ENCODE measurements around the gene RXFP1. TPM values are rescaled to one million over a fixed set of nuclear protein-coding genes. Genes with fewer than 3 reads are reported as not detected.

The RXFP1 gene
- total RNA-seq, 1 experiment from 2014 or later, result 0.48 TPM

DNA sequence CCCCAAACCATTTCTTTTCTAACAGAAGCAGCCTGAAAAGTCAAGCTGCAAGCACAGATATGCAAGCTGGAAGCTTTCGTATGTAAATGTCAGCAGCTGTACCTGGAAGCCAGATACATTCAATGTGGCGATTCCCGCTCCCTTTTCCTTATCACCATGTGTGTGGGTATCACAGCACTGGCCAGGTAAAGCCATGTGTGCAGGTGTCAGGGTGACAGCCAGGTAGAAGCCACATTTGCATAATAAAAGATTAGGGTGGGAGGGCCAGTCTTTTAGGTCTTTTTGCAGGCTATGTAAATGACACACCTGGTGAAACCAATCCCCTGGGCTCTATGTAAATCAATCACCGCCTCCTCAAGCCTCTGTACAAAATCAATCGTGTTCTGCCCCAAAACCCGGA lies 50.1 kb downstream of the RXFP1 start (continued):
- TF ChIP-seq, protein P1, sequence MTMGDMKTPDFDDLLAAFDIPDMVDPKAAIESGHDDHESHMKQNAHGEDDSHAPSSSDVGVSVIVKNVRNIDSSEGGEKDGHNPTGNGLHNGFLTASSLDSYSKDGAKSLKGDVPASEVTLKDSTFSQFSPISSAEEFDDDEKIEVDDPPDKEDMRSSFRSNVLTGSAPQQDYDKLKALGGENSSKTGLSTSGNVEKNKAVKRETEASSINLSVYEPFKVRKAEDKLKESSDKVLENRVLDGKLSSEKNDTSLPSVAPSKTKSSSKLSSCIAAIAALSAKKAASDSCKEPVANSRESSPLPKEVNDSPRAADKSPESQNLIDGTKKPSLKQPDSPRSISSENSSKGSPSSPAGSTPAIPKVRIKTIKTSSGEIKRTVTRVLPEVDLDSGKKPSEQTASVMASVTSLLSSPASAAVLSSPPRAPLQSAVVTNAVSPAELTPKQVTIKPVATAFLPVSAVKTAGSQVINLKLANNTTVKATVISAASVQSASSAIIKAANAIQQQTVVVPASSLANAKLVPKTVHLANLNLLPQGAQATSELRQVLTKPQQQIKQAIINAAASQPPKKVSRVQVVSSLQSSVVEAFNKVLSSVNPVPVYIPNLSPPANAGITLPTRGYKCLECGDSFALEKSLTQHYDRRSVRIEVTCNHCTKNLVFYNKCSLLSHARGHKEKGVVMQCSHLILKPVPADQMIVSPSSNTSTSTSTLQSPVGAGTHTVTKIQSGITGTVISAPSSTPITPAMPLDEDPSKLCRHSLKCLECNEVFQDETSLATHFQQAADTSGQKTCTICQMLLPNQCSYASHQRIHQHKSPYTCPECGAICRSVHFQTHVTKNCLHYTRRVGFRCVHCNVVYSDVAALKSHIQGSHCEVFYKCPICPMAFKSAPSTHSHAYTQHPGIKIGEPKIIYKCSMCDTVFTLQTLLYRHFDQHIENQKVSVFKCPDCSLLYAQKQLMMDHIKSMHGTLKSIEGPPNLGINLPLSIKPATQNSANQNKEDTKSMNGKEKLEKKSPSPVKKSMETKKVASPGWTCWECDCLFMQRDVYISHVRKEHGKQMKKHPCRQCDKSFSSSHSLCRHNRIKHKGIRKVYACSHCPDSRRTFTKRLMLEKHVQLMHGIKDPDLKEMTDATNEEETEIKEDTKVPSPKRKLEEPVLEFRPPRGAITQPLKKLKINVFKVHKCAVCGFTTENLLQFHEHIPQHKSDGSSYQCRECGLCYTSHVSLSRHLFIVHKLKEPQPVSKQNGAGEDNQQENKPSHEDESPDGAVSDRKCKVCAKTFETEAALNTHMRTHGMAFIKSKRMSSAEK (CRISPR knock-in tag; IDR thresholded peaks at IDR 0.05; ENCODE audit: borderline replicate concordance), result no peak
- TF ChIP-seq ZNF138 (CRISPR knock-in tag; conservative IDR thresholded peaks at IDR 0.05) (no peak), ZNF263 (CRISPR knock-in tag; IDR thresholded peaks at IDR 0.05; ENCODE audit: low read depth) (no peak), OVOL2 (CRISPR knock-in tag; IDR thresholded peaks at IDR 0.05; ENCODE audit: borderline replicate concordance) (no peak), ATF1 (CRISPR knock-in tag; IDR thresholded peaks at IDR 0.05) (no peak), ZNF416 (CRISPR knock-in tag; IDR thresholded peaks at IDR 0.05) (no peak), ZNF121 (CRISPR knock-in tag; IDR thresholded peaks at IDR 0.05) (peak; percentile 99)
- TF ChIP-seq, protein P2, sequence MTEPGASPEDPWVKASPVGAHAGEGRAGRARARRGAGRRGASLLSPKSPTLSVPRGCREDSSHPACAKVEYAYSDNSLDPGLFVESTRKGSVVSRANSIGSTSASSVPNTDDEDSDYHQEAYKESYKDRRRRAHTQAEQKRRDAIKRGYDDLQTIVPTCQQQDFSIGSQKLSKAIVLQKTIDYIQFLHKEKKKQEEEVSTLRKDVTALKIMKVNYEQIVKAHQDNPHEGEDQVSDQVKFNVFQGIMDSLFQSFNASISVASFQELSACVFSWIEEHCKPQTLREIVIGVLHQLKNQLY (CRISPR knock-in tag; IDR thresholded peaks at IDR 0.05), result no peak
- TF ChIP-seq, protein P3, sequence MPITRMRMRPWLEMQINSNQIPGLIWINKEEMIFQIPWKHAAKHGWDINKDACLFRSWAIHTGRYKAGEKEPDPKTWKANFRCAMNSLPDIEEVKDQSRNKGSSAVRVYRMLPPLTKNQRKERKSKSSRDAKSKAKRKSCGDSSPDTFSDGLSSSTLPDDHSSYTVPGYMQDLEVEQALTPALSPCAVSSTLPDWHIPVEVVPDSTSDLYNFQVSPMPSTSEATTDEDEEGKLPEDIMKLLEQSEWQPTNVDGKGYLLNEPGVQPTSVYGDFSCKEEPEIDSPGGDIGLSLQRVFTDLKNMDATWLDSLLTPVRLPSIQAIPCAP (CRISPR knock-in tag; IDR thresholded peaks at IDR 0.05), result no peak

DNA sequence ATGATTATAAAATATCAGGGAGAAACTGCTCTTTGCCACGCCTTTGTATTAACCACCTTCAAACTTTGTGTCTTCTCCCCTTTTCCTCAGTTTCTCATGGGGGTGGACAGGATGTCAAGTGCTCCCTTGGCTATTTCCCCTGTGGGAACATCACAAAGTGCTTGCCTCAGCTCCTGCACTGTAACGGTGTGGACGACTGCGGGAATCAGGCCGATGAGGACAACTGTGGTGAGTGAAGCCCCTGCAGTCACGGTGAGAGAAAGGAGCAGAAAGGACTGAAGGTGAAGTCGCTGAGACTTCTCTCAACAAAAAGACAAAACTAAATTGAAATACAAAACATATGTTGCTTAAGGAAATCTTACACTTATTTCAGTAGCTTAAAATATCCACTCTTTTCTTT lies 50.9 kb downstream of the RXFP1 start:
- TF ChIP-seq IRF2 (CRISPR knock-in tag; IDR thresholded peaks at IDR 0.05; ENCODE audit: borderline replicate concordance, low read depth), result no peak
- TF ChIP-seq, protein P4, sequence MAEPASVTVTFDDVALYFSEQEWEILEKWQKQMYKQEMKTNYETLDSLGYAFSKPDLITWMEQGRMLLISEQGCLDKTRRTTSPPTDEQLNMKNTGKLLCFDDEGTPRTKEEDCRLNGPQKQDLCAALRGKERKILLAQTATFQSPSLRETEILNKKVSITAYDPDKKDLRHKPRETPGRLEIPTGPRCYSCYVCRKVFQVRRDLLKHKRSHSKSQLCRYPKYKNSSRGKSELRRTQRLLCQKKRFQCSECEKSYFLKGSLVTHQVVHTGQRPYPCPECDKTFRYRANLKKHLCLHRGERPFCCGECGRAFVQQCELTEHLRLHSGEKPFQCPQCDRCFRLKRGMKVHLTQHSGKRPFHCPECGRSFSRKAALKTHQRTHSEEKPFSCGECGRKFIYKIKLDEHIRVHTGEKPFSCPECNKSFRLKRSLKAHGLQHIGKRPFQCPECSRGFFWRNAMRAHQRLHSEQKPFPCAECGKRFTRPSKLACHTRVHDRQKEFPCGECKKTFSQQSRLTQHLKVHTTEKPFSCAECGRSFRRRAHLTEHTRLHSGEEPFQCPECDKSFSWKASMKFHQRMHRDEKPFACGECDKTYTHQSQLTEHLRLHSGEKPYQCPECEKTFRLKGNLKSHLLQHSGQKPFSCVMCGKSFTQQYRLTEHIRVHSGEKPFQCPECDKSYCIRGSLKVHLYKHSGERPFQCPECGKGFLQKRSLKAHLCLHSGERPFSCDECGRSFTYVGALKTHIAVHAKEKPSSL (CRISPR knock-in tag; conservative IDR thresholded peaks at IDR 0.05), result no peak
- no peak for TF ChIP-seq RELA (CRISPR knock-in tag; IDR thresholded peaks at IDR 0.05; ENCODE audit: borderline replicate concordance)
- TF ChIP-seq SMAD4 (CRISPR knock-in tag; IDR thresholded peaks at IDR 0.05), result no peak
- no peak for TF ChIP-seq RORB (CRISPR knock-in tag; IDR thresholded peaks at IDR 0.05)
- no peak for TF ChIP-seq HMGA2 (CRISPR knock-in tag; IDR thresholded peaks at IDR 0.05)
- no peak for TF ChIP-seq SMAD3 (CRISPR knock-in tag; IDR thresholded peaks at IDR 0.05; ENCODE audit: borderline replicate concordance)
- TF ChIP-seq, protein P5, sequence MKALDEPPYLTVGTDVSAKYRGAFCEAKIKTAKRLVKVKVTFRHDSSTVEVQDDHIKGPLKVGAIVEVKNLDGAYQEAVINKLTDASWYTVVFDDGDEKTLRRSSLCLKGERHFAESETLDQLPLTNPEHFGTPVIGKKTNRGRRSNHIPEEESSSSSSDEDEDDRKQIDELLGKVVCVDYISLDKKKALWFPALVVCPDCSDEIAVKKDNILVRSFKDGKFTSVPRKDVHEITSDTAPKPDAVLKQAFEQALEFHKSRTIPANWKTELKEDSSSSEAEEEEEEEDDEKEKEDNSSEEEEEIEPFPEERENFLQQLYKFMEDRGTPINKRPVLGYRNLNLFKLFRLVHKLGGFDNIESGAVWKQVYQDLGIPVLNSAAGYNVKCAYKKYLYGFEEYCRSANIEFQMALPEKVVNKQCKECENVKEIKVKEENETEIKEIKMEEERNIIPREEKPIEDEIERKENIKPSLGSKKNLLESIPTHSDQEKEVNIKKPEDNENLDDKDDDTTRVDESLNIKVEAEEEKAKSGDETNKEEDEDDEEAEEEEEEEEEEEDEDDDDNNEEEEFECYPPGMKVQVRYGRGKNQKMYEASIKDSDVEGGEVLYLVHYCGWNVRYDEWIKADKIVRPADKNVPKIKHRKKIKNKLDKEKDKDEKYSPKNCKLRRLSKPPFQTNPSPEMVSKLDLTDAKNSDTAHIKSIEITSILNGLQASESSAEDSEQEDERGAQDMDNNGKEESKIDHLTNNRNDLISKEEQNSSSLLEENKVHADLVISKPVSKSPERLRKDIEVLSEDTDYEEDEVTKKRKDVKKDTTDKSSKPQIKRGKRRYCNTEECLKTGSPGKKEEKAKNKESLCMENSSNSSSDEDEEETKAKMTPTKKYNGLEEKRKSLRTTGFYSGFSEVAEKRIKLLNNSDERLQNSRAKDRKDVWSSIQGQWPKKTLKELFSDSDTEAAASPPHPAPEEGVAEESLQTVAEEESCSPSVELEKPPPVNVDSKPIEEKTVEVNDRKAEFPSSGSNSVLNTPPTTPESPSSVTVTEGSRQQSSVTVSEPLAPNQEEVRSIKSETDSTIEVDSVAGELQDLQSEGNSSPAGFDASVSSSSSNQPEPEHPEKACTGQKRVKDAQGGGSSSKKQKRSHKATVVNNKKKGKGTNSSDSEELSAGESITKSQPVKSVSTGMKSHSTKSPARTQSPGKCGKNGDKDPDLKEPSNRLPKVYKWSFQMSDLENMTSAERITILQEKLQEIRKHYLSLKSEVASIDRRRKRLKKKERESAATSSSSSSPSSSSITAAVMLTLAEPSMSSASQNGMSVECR (CRISPR knock-in tag; IDR thresholded peaks at IDR 0.05; ENCODE audit: borderline replicate concordance), result no peak
- TF ChIP-seq ZNF396 (CRISPR knock-in tag; IDR thresholded peaks at IDR 0.05; ENCODE audit: borderline replicate concordance), result no peak
- TF ChIP-seq, protein P6, sequence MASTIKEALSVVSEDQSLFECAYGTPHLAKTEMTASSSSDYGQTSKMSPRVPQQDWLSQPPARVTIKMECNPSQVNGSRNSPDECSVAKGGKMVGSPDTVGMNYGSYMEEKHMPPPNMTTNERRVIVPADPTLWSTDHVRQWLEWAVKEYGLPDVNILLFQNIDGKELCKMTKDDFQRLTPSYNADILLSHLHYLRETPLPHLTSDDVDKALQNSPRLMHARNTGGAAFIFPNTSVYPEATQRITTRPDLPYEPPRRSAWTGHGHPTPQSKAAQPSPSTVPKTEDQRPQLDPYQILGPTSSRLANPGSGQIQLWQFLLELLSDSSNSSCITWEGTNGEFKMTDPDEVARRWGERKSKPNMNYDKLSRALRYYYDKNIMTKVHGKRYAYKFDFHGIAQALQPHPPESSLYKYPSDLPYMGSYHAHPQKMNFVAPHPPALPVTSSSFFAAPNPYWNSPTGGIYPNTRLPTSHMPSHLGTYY (CRISPR knock-in tag; IDR thresholded peaks at IDR 0.05), result no peak
- TF ChIP-seq, protein P7, sequence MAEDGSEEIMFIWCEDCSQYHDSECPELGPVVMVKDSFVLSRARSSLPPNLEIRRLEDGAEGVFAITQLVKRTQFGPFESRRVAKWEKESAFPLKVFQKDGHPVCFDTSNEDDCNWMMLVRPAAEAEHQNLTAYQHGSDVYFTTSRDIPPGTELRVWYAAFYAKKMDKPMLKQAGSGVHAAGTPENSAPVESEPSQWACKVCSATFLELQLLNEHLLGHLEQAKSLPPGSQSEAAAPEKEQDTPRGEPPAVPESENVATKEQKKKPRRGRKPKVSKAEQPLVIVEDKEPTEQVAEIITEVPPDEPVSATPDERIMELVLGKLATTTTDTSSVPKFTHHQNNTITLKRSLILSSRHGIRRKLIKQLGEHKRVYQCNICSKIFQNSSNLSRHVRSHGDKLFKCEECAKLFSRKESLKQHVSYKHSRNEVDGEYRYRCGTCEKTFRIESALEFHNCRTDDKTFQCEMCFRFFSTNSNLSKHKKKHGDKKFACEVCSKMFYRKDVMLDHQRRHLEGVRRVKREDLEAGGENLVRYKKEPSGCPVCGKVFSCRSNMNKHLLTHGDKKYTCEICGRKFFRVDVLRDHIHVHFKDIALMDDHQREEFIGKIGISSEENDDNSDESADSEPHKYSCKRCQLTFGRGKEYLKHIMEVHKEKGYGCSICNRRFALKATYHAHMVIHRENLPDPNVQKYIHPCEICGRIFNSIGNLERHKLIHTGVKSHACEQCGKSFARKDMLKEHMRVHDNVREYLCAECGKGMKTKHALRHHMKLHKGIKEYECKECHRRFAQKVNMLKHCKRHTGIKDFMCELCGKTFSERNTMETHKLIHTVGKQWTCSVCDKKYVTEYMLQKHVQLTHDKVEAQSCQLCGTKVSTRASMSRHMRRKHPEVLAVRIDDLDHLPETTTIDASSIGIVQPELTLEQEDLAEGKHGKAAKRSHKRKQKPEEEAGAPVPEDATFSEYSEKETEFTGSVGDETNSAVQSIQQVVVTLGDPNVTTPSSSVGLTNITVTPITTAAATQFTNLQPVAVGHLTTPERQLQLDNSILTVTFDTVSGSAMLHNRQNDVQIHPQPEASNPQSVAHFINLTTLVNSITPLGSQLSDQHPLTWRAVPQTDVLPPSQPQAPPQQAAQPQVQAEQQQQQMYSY (CRISPR knock-in tag; IDR thresholded peaks at IDR 0.05), result no peak
- H3K4me3 Mint-ChIP-seq, result peak overlapping the region; percentile 53
- H3K36me3 Mint-ChIP-seq, result peaks cover under 1% of the 10 kb centered on the region; the same call in 1 of the 2 replicates
- ATAC-seq (no peak), DNase-seq (ENCODE audit: low spot score) (no peak)
- H3K9me3 Mint-ChIP-seq, result peaks cover 6% of the 10 kb centered on the region
- no peaks in the 10 kb centered on the region for H3K27me3 Mint-ChIP-seq (ENCODE audit: low read depth)
- POLR2A ChIA-PET, result no interaction called here
- H3K4me1 Mint-ChIP-seq, result peaks cover 56% of the 10 kb centered on the region
- peak overlapping the region; percentile 96 for H3K27ac Mint-ChIP-seq
- CTCF ChIA-PET, result no interaction called here

All from WTC11 (cell line).